ENCODE results near the gene SPECC1.
"Not testable (repeated sequence)": the region's sequence is repeated elsewhere in the genome, so short reads cannot be mapped to it uniquely, and the experiment has no call there.

The SPECC1 gene

DNA sequence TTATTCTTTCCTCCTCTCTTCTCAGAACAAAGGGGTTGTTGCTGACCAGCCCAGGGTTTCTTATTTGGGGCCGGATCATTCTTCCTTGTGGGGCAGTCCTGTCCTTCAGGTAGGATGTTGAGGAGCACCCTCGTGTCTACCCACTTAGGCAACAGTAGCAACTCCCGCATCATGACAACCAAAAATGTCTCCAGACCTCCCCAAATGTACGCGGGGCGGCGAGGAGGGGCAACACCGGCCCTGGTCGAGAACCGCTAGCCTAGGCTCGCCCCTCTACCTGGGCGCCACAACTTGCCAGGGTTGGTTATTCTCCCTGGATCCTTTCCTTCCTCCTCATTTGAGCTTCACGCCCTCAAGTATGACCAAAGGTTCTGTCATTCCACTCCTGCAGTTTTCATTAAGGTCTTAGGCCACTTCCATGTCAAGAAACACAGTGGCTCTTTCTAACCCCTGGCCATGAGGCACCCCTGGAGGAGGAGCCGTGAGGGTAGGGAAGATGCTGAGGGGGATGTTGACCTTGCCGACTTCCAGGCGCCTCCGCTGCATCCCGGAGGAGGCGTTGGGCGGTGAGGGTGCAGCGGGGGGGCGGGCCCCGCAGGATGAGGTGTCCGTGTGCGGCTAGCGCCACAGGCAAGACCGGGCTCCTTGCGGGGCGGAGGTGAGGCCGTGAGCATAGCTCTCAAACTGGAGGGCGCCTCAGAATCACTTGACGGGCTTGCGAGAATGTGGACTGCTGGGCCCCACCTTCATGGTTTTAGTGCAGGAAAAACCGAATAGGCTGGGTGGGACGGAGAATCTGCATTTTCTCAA is 712 bp upstream of the SPECC1 start:
- DNase-seq (ENCODE audit: extremely low spot score): peak; percentile 43
- POLR2A ChIA-PET: interaction anchor here (0.7 to 2.3 kb wide), 9 partner anchors 8 to 360 kb away, joined by 3 to 17 read pairs (median 6); partner anchors contain the start of genes AKAP10 and ALDH3A2
- CTCF ChIA-PET: interaction anchor here (0.5 to 2.6 kb wide), 14 partner anchors 8 to 91 kb away, joined by 3 to 18 read pairs (median 4); no protein-coding TSS in a partner anchor
- TF ChIP-seq HDGF (IDR thresholded peaks at IDR 0.05; ENCODE audit: borderline replicate concordance): 0 out of 2 replicates have a peak, but pooled peaks have one; percentile 59
- peak; percentile 47; the same call in 1 of the 2 replicates for TF ChIP-seq L3MBTL2 (conservative IDR thresholded peaks at IDR 0.05)
- no peak for TF ChIP-seq SUZ12 (IDR thresholded peaks at IDR 0.05)

GRCh38 chr17:20009052-20009301 is 182 bp upstream of the SPECC1 start:
- TF ChIP-seq L3MBTL2 (conservative IDR thresholded peaks at IDR 0.05): no peak
- CTCF ChIA-PET: interaction anchor here (0.5 to 2.6 kb wide), 16 partner anchors 8 to 113 kb away, joined by 3 to 18 read pairs (median 4); no protein-coding TSS in a partner anchor
- DNase-seq (ENCODE audit: extremely low spot score): no peak
- POLR2A ChIA-PET: interaction anchor here (0.6 to 2.3 kb wide), 11 partner anchors 8 to 360 kb away, joined by 3 to 17 read pairs (median 6); partner anchors contain the start of genes AKAP10 and ALDH3A2

- ChIA-PET POLR2A (interaction anchor here (0.6 to 2.3 kb wide), 9 partner anchors 14 to 292 kb away, joined by 3 to 17 read pairs (median 4); partner anchors contain the start of gene AKAP10), CTCF (interaction anchor here (0.6 to 2.6 kb wide), 13 partner anchors 9 to 477 kb away, joined by 3 to 18 read pairs (median 4); no protein-coding TSS in a partner anchor)
- DNase-seq (ENCODE audit: extremely low spot score): peak; percentile 53
- TF ChIP-seq TARDBP (IDR thresholded peaks at IDR 0.05) (no peak), HDGF (IDR thresholded peaks at IDR 0.05; ENCODE audit: borderline replicate concordance) (no peak), ZNF384 (IDR thresholded peaks at IDR 0.05) (peak; percentile 83)
Measured at GRCh38 chr17:20010099-20010863, 1.1 kb downstream of the SPECC1 start.

GRCh38 chr17:20010936-20011335 is 1.8 kb downstream of the SPECC1 start:
- POLR2A ChIA-PET: interaction anchor here (0.6 to 1.9 kb wide), 6 partner anchors 18 to 292 kb away, joined by 3 to 8 read pairs (median 4); partner anchors contain the start of gene AKAP10
- CTCF ChIA-PET: interaction anchor here (0.9 to 2.6 kb wide), 5 partner anchors 18 to 105 kb away, joined by 3 to 18 read pairs (median 4); no protein-coding TSS in a partner anchor
- no peak for DNase-seq (ENCODE audit: extremely low spot score)

GRCh38 chr17:20012017-20012536 is 2.9 kb downstream of the SPECC1 start:
- TF ChIP-seq FOXA1 (IDR thresholded peaks at IDR 0.05): no peak
- TF ChIP-seq FOXK2 (IDR thresholded peaks at IDR 0.05): no peak
- no peak for TF ChIP-seq PKNOX1 (IDR thresholded peaks at IDR 0.05)
- CTCF ChIA-PET: no interaction called here

More at GRCh38 chr17:20010936-20011335, 1.8 kb downstream of the SPECC1 start:
- TF ChIP-seq TARDBP (IDR thresholded peaks at IDR 0.05): no peak
- no peak for TF ChIP-seq CTBP1 (IDR thresholded peaks at IDR 0.05; ENCODE audit: borderline replicate concordance)
- no peak for TF ChIP-seq FOXA1 (IDR thresholded peaks at IDR 0.05)
- no peak for TF ChIP-seq ZNF384 (IDR thresholded peaks at IDR 0.05)
- TF ChIP-seq ELF4 (IDR thresholded peaks at IDR 0.05): no peak
- no peak for TF ChIP-seq SUZ12 (IDR thresholded peaks at IDR 0.05)
- TF ChIP-seq HDGF (IDR thresholded peaks at IDR 0.05; ENCODE audit: borderline replicate concordance): no peak
- no peak for TF ChIP-seq FOXK2 (IDR thresholded peaks at IDR 0.05)
- no peak for TF ChIP-seq NFRKB (IDR thresholded peaks at IDR 0.05)
- no peak for TF ChIP-seq FOXM1 (IDR thresholded peaks at IDR 0.05; ENCODE audit: borderline replicate concordance)
- no peak for TF ChIP-seq LEF1 (IDR thresholded peaks at IDR 0.05; ENCODE audit: borderline replicate concordance)
- no peak for TF ChIP-seq L3MBTL2 (conservative IDR thresholded peaks at IDR 0.05)
- TF ChIP-seq ARNT (IDR thresholded peaks at IDR 0.05): no peak
- no peak for TF ChIP-seq PKNOX1 (IDR thresholded peaks at IDR 0.05)
- TF ChIP-seq SP1 (IDR thresholded peaks at IDR 0.05): no peak
- no peak for TF ChIP-seq BHLHE40 (IDR thresholded peaks at IDR 0.05; ENCODE audit: borderline replicate concordance)

GRCh38 chr17:20016475-20016992 is 7.4 kb downstream of the SPECC1 start:
- DNase-seq (ENCODE audit: extremely low spot score); CTCF ChIA-PET; POLR2A ChIA-PET: not testable (repeated sequence)

More at GRCh38 chr17:20012017-20012536, 2.9 kb downstream of the SPECC1 start:
- POLR2A ChIA-PET: no interaction called here
- DNase-seq (ENCODE audit: extremely low spot score): no peak

GRCh38 chr17:20022701-20023100 is 13.5 kb downstream of the SPECC1 start:
- no peak for TF ChIP-seq HDGF (IDR thresholded peaks at IDR 0.05; ENCODE audit: borderline replicate concordance)
- no peak for TF ChIP-seq TARDBP (IDR thresholded peaks at IDR 0.05)
- no peak for TF ChIP-seq ELF4 (IDR thresholded peaks at IDR 0.05)
- no peak for TF ChIP-seq LEF1 (IDR thresholded peaks at IDR 0.05; ENCODE audit: borderline replicate concordance)
- TF ChIP-seq SUZ12 (IDR thresholded peaks at IDR 0.05): no peak
- no peak for TF ChIP-seq BHLHE40 (IDR thresholded peaks at IDR 0.05; ENCODE audit: borderline replicate concordance)
- TF ChIP-seq CTBP1 (IDR thresholded peaks at IDR 0.05; ENCODE audit: borderline replicate concordance): no peak
- no peak for TF ChIP-seq ARNT (IDR thresholded peaks at IDR 0.05)
- TF ChIP-seq SP1 (IDR thresholded peaks at IDR 0.05): no peak
- no peak for TF ChIP-seq FOXK2 (IDR thresholded peaks at IDR 0.05)
- TF ChIP-seq FOXA1 (IDR thresholded peaks at IDR 0.05): no peak
- TF ChIP-seq L3MBTL2 (conservative IDR thresholded peaks at IDR 0.05): no peak
- TF ChIP-seq NFRKB (IDR thresholded peaks at IDR 0.05): no peak
- TF ChIP-seq ZNF384 (IDR thresholded peaks at IDR 0.05): no peak
- no peak for TF ChIP-seq PKNOX1 (IDR thresholded peaks at IDR 0.05)
- TF ChIP-seq FOXM1 (IDR thresholded peaks at IDR 0.05; ENCODE audit: borderline replicate concordance): no peak
- ChIA-PET CTCF (interaction anchor here (0.6 kb wide), 1 partner anchor 14 kb away, joined by 3 read pairs; no protein-coding TSS in a partner anchor), POLR2A (no interaction called here)
- no peak for DNase-seq (ENCODE audit: extremely low spot score)

All from HEK293T (cell line).